ENCODE results near the gene TMEM18. TPM values are rescaled to one million over a fixed set of nuclear protein-coding genes. Genes with fewer than 3 reads are reported as not detected.

The TMEM18 gene
- total and polyA plus RNA-seq, 2 of the 4 experiments (the other 2 are of a cell fraction) = 15.2 to 30.2 TPM

GRCh38 chr2:675460-675859, 1.7 kb downstream of the TMEM18 start (continued):
- TF ChIP-seq USF2 (IDR thresholded peaks at IDR 0.05; ENCODE audit: low read depth, low read length) = no peak
- TF ChIP-seq POLR2A (IDR thresholded peaks at IDR 0.05; ENCODE audit: low read depth, low read length) = no peak
- no peak for TF ChIP-seq RCOR1 (IDR thresholded peaks at IDR 0.05; ENCODE audit: insufficient replicate concordance, low read length)
- no peak for TF ChIP-seq CHD1 (IDR thresholded peaks at IDR 0.05; ENCODE audit: low read depth, low read length)
- TF ChIP-seq MXI1 (IDR thresholded peaks at IDR 0.05; ENCODE audit: borderline replicate concordance, low read depth, low read length) = no peak
- no peak for TF ChIP-seq SMC3 (IDR thresholded peaks at IDR 0.05; ENCODE audit: low read depth, low read length)

Data from IMR-90 (cell line).